HEK293 (cell line): Measurements from ENCODE around the gene DTWD2.

Experiments
- CTCF ChIA-PET: fragments of 350-600 bp; formaldehyde crosslinking; extraction: SDS; loops from one replicate; lab custom pipeline; 2021; ENCODE audit warnings: antibody characterized with exemption; lab: Yijun Ruan, JAX
- POLR2A ChIA-PET: fragments of 300-600 bp; formaldehyde crosslinking; extraction: SDS; loops from one replicate; lab custom pipeline; 2020; ENCODE audit warnings: antibody characterized with exemption, inconsistent platforms; lab: Yijun Ruan, JAX
- H3K27ac ChIP-seq: fragments of 200-500 bp; sonication (Bioruptor generic); 2 replicates; pipeline ENCODE4 v1.5.1; 2014; ENCODE audit warnings: low read depth, low read length, control low read depth, inconsistent platforms; ENCODE audit errors: extremely low read depth
- H3K36me3 ChIP-seq, 2 experiments: fragments of 200-500 bp in 1 of 2; sonication (Bioruptor generic) in 1 of 2; 1 replicate in 1 of 2; 2 replicates in 1 of 2; pipeline ENCODE4 v1.5.1; 2014 to 2017; ENCODE audit warnings: inconsistent platforms in 2 of 2, low read length in 2 of 2; ENCODE audit not compliant: control insufficient read depth in 2 of 2, insufficient read depth in 1 of 2
- H3K4me1 ChIP-seq: fragments of 200-500 bp; sonication (Bioruptor generic); 2 replicates; pipeline ENCODE4 v1.5.1; 2014; ENCODE audit warnings: mild to moderate bottlenecking, low read length, inconsistent platforms; ENCODE audit not compliant: control insufficient read depth, insufficient read depth
- H3K4me3 ChIP-seq: 2 replicates; pipeline ENCODE4 v1.5.1; 2011; ENCODE audit warnings: low read depth, mild to moderate bottlenecking, control low read depth, low read length, moderate library complexity
- H3K9me3 ChIP-seq: fragments of 200-500 bp; sonication (Bioruptor generic); 2 replicates; pipeline ENCODE4 v1.5.1; 2014; ENCODE audit warnings: low read depth, low read length, inconsistent platforms; ENCODE audit not compliant: control insufficient read depth, insufficient read depth
- BCL11B ChIP-seq: fragments of 450-650 bp; formaldehyde crosslinking; IDR thresholded peaks from 2 replicates; pipeline ENCODE4 v1.5.1; 2016; ENCODE audit warnings: low read depth, missing biosample characterization, missing genetic modification characterization
- OSR2 ChIP-seq: fragments of 450-650 bp; formaldehyde crosslinking; IDR thresholded peaks from 2 replicates; pipeline ENCODE4 v1.5.1; 2016; ENCODE audit warnings: missing biosample characterization, missing genetic modification characterization
- OVOL3 ChIP-seq: fragments of 450-650 bp; formaldehyde crosslinking; IDR thresholded peaks from 2 replicates; pipeline ENCODE4 v1.5.1; 2016; ENCODE audit warnings: missing biosample characterization, missing genetic modification characterization
- RBAK ChIP-seq: fragments of 450-650 bp; formaldehyde crosslinking; IDR thresholded peaks from 2 replicates; pipeline ENCODE4 v1.5.1; 2016; ENCODE audit warnings: missing biosample characterization, missing genetic modification characterization
- WT1 ChIP-seq: fragments of 450-650 bp; formaldehyde crosslinking; IDR thresholded peaks from 2 replicates; pipeline ENCODE4 v1.5.1; 2016; ENCODE audit warnings: missing biosample characterization, missing genetic modification characterization
- ZBTB8A ChIP-seq: fragments of 450-650 bp; formaldehyde crosslinking; IDR thresholded peaks from 2 replicates; pipeline ENCODE4 v1.5.1; 2016; ENCODE audit warnings: missing biosample characterization, missing genetic modification characterization
- ZNF114 ChIP-seq: fragments of 450-650 bp; formaldehyde crosslinking; IDR thresholded peaks from 2 replicates; pipeline ENCODE4 v1.5.0; 2017; ENCODE audit warnings: missing biosample characterization, missing genetic modification characterization
- ZNF157 ChIP-seq: fragments of 450-650 bp; formaldehyde crosslinking; IDR thresholded peaks from 2 replicates; pipeline ENCODE4 v1.5.1; 2016; ENCODE audit warnings: missing biosample characterization, missing genetic modification characterization
- ZNF184 ChIP-seq: fragments of 450-650 bp; IDR thresholded peaks from 2 replicates; pipeline ENCODE4 v1.5.1; 2018; ENCODE audit warnings: missing biosample characterization, mild to moderate bottlenecking, missing genetic modification characterization
- ZNF214 ChIP-seq: fragments of 450-650 bp; formaldehyde crosslinking; IDR thresholded peaks from 2 replicates; pipeline ENCODE4 v1.5.1; 2017; ENCODE audit warnings: missing biosample characterization, mild to moderate bottlenecking, missing genetic modification characterization, borderline replicate concordance
- ZNF280C ChIP-seq: fragments of 450-650 bp; formaldehyde crosslinking; IDR thresholded peaks from 2 replicates; pipeline ENCODE4 v1.5.1; 2016; ENCODE audit warnings: missing biosample characterization, missing genetic modification characterization
- ZNF404 ChIP-seq: fragments of 450-650 bp; formaldehyde crosslinking; IDR thresholded peaks from 2 replicates; pipeline ENCODE4 v1.5.1; 2017; ENCODE audit warnings: missing biosample characterization, missing genetic modification characterization
- ZNF416 ChIP-seq: fragments of 450-650 bp; formaldehyde crosslinking; IDR thresholded peaks from 2 replicates; pipeline ENCODE4 v1.5.1; 2016; ENCODE audit warnings: missing biosample characterization, missing genetic modification characterization
- ZNF449 ChIP-seq: fragments of 450-650 bp; formaldehyde crosslinking; IDR thresholded peaks from 2 replicates; pipeline ENCODE4 v1.5.1; 2017; ENCODE audit warnings: missing biosample characterization, mild to moderate bottlenecking, missing genetic modification characterization, moderate library complexity
- ZNF521 ChIP-seq: fragments of 450-650 bp; formaldehyde crosslinking; IDR thresholded peaks from 2 replicates; pipeline ENCODE4 v1.5.1; 2017; ENCODE audit warnings: missing biosample characterization, mild to moderate bottlenecking, missing genetic modification characterization
- ZNF555 ChIP-seq: fragments of 450-650 bp; formaldehyde crosslinking; conservative IDR thresholded peaks from 2 replicates; pipeline ENCODE4 v1.5.1; 2017; ENCODE audit warnings: missing biosample characterization, mild to moderate bottlenecking, missing genetic modification characterization, inconsistent platforms
- ZNF561 ChIP-seq: fragments of 450-650 bp; IDR thresholded peaks from 2 replicates; pipeline ENCODE4 v1.5.1; 2018; ENCODE audit warnings: missing biosample characterization, missing genetic modification characterization, borderline replicate concordance
- ZNF621 ChIP-seq: fragments of 450-650 bp; formaldehyde crosslinking; IDR thresholded peaks from 2 replicates; pipeline ENCODE4 v1.5.1; 2017; ENCODE audit warnings: missing biosample characterization, missing genetic modification characterization
- ZNF837 ChIP-seq: fragments of 450-650 bp; formaldehyde crosslinking; IDR thresholded peaks from 2 replicates; pipeline ENCODE4 v1.5.1; 2016; ENCODE audit warnings: missing biosample characterization, missing genetic modification characterization
- ZNF843 ChIP-seq: fragments of 450-650 bp; formaldehyde crosslinking; IDR thresholded peaks from 2 replicates; pipeline ENCODE4 v1.5.1; 2016; ENCODE audit warnings: missing biosample characterization, missing genetic modification characterization
- TF ChIP-seq, protein P1 (sequence below): fragments of 450-650 bp; formaldehyde crosslinking; IDR thresholded peaks from 2 replicates; pipeline ENCODE4 v1.5.1; 2017; ENCODE audit warnings: missing biosample characterization, missing genetic modification characterization
- TF ChIP-seq, protein P2 (sequence below): fragments of 450-650 bp; formaldehyde crosslinking; IDR thresholded peaks from 2 replicates; pipeline ENCODE4 v1.5.1; 2016; ENCODE audit warnings: missing biosample characterization, missing genetic modification characterization

DTWD2 gene

GRCh38 chr5:118902656-118903438 is 85.5 kb downstream of the DTWD2 start:
- H3K36me3 ChIP-seq: no peaks in the 10 kb centered on the region
- H3K4me1 ChIP-seq: no peaks in the 10 kb centered on the region
- ChIA-PET POLR2A (no interaction called here), CTCF (interaction anchor here (0.8 kb wide), 1 partner anchor 110 kb away, joined by 3 read pairs; no protein-coding TSS in a partner anchor)
- TF ChIP-seq ZNF416 (tag by site-specific recombination): no peak
- TF ChIP-seq ZNF214 (tag by site-specific recombination): no peak
- no peak for TF ChIP-seq ZNF555 (tag by site-specific recombination)
- no peak for TF ChIP-seq ZNF449 (tag by site-specific recombination)
- TF ChIP-seq OSR2 (tag by site-specific recombination): no peak
- TF ChIP-seq, protein P1, sequence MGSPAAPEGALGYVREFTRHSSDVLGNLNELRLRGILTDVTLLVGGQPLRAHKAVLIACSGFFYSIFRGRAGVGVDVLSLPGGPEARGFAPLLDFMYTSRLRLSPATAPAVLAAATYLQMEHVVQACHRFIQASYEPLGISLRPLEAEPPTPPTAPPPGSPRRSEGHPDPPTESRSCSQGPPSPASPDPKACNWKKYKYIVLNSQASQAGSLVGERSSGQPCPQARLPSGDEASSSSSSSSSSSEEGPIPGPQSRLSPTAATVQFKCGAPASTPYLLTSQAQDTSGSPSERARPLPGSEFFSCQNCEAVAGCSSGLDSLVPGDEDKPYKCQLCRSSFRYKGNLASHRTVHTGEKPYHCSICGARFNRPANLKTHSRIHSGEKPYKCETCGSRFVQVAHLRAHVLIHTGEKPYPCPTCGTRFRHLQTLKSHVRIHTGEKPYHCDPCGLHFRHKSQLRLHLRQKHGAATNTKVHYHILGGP (tag by site-specific recombination): no peak
- no peak for TF ChIP-seq RBAK (tag by site-specific recombination)
- TF ChIP-seq ZNF157 (tag by site-specific recombination): no peak
- TF ChIP-seq ZNF114: no peak
- no peak for TF ChIP-seq ZNF521
- no peak for TF ChIP-seq ZNF404 (tag by site-specific recombination)
- TF ChIP-seq ZNF561 (tag by site-specific recombination): no peak
- TF ChIP-seq, protein P2, sequence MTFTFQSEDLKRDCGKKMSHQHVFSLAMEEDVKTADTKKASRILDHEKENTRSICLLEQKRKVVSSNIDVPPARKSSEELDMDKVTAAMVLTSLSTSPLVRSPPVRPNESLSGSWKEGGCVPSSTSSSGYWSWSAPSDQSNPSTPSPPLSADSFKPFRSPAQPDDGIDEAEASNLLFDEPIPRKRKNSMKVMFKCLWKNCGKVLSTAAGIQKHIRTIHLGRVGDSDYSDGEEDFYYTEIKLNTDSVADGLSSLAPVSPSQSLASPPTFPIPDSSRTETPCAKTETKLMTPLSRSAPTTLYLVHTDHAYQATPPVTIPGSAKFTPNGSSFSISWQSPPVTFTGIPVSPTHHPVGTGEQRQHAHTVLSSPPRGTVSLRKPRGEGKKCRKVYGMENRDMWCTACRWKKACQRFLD (tag by site-specific recombination): no peak
- TF ChIP-seq OVOL3: no peak
- no peak for TF ChIP-seq ZNF280C (tag by site-specific recombination)
- TF ChIP-seq ZNF621 (tag by site-specific recombination): no peak
- no peak for TF ChIP-seq ZNF184 (tag by site-specific recombination)
- TF ChIP-seq ZBTB8A (tag by site-specific recombination): no peak
- no peaks in the 10 kb centered on the region for H3K9me3 ChIP-seq
- no peak overlapping the region for H3K4me3 ChIP-seq
- no peak overlapping the region for H3K27ac ChIP-seq

- Histone ChIP-seq H3K9me3 (no peaks in the 10 kb centered on the region), H3K27ac (no peak overlapping the region), H3K4me3 (no peak overlapping the region), H3K4me1 (no peaks in the 10 kb centered on the region), H3K36me3 (no peaks in the 10 kb centered on the region)
- POLR2A ChIA-PET: no interaction called here
- CTCF ChIA-PET: no interaction called here
- TF ChIP-seq BCL11B (tag by site-specific recombination) (no peak), WT1 (tag by site-specific recombination) (no peak), ZNF837 (no peak), ZNF843 (no peak)
These were observed 93.6 kb downstream of the DTWD2 start for GRCh38 chr5:118894709-118895108.
